IPS-18a (cell line): ENCODE results near the gene ANKS1B.

Experiments used
- H3K27ac ChIP-seq: one replicate; pipeline ENCODE4 v1.5.1; 2013; ENCODE audit warnings: low read length
- H3K27me3 ChIP-seq: one replicate; pipeline ENCODE4 v1.6.1; 2013; ENCODE audit warnings: mild to moderate bottlenecking, low read length; ENCODE audit not compliant: control insufficient read depth, insufficient read depth
- H3K36me3 ChIP-seq: one replicate; pipeline ENCODE4 v1.6.1; 2013; ENCODE audit warnings: low read depth, low read length; ENCODE audit not compliant: control insufficient read depth
- H3K4me1 ChIP-seq: one replicate; pipeline ENCODE4 v1.6.1; 2013; ENCODE audit warnings: low read depth, low read length; ENCODE audit not compliant: control insufficient read depth
- H3K4me3 ChIP-seq: one replicate; pipeline ENCODE4 v1.5.1; 2013; ENCODE audit warnings: low read length
- H3K9ac ChIP-seq: one replicate; pipeline ENCODE4 v1.6.1; 2013; ENCODE audit warnings: mild to moderate bottlenecking, low read length, moderate library complexity
- H3K9me3 ChIP-seq: one replicate; pipeline ENCODE4 v1.6.1; 2013; ENCODE audit warnings: low read depth, low read length; ENCODE audit not compliant: control insufficient read depth

ANKS1B gene

GRCh38 chr12:98738002-98738401 is 1246.7 kb downstream of the ANKS1B start:
- no peak overlapping the region for H3K9ac ChIP-seq

GRCh38 chr12:98737322-98737712 is 1247.4 kb downstream of the ANKS1B start:
- Histone ChIP-seq H3K36me3 (no peaks in the 10 kb centered on the region), H3K27me3 (no peaks in the 10 kb centered on the region), H3K9ac (no peak overlapping the region), H3K9me3 (no peaks in the 10 kb centered on the region), H3K4me3 (no peak overlapping the region), H3K4me1 (peaks cover 12% of the 10 kb centered on the region), H3K27ac (no peak overlapping the region)

More at GRCh38 chr12:98738002-98738401, 1246.7 kb downstream of the ANKS1B start:
- Histone ChIP-seq H3K9me3 (no peaks in the 10 kb centered on the region), H3K27ac (no peak overlapping the region), H3K36me3 (no peaks in the 10 kb centered on the region), H3K4me1 (peaks cover 15% of the 10 kb centered on the region), H3K4me3 (no peak overlapping the region), H3K27me3 (no peaks in the 10 kb centered on the region)

- H3K4me1 ChIP-seq: peaks cover 5% of the 10 kb centered on the region
- H3K4me3 ChIP-seq: no peak overlapping the region
- no peaks in the 10 kb centered on the region for H3K9me3 ChIP-seq
- H3K9ac ChIP-seq: no peak overlapping the region
- no peaks in the 10 kb centered on the region for H3K36me3 ChIP-seq
- H3K27me3 ChIP-seq: no peaks in the 10 kb centered on the region
- no peak overlapping the region for H3K27ac ChIP-seq
Measured at GRCh38 chr12:98736352-98737321, 1248.1 kb downstream of the ANKS1B start.

GRCh38 chr12:98735821-98736220 is 1248.9 kb downstream of the ANKS1B start:
- Histone ChIP-seq H3K36me3 (no peaks in the 10 kb centered on the region), H3K27me3 (no peaks in the 10 kb centered on the region), H3K4me3 (no peak overlapping the region), H3K27ac (no peak overlapping the region), H3K4me1 (no peaks in the 10 kb centered on the region), H3K9ac (no peak overlapping the region), H3K9me3 (no peaks in the 10 kb centered on the region)

- Histone ChIP-seq H3K4me1 (no peaks in the 10 kb centered on the region), H3K9me3 (no peaks in the 10 kb centered on the region)
Measured at GRCh38 chr12:98733667-98734350, 1250.9 kb downstream of the ANKS1B start.

GRCh38 chr12:98730412-98730811 is 1254.3 kb downstream of the ANKS1B start:
- peaks cover 8% of the 10 kb centered on the region for H3K36me3 ChIP-seq
- no peaks in the 10 kb centered on the region for H3K9me3 ChIP-seq
- H3K4me3 ChIP-seq: no peak overlapping the region
- no peak overlapping the region for H3K27ac ChIP-seq
- no peaks in the 10 kb centered on the region for H3K4me1 ChIP-seq
- no peak overlapping the region for H3K9ac ChIP-seq
- no peaks in the 10 kb centered on the region for H3K27me3 ChIP-seq

More at GRCh38 chr12:98733667-98734350, 1250.9 kb downstream of the ANKS1B start:
- H3K9ac ChIP-seq: no peak overlapping the region
- H3K36me3 ChIP-seq: peaks cover 5% of the 10 kb centered on the region
- no peak overlapping the region for H3K4me3 ChIP-seq
- H3K27me3 ChIP-seq: no peaks in the 10 kb centered on the region
- H3K27ac ChIP-seq: no peak overlapping the region

- Histone ChIP-seq H3K27me3 (no peaks in the 10 kb centered on the region), H3K4me3 (no peak overlapping the region), H3K36me3 (peaks cover 11% of the 10 kb centered on the region), H3K27ac (no peak overlapping the region), H3K9ac (no peak overlapping the region), H3K4me1 (no peaks in the 10 kb centered on the region), H3K9me3 (no peaks in the 10 kb centered on the region)
Measured at GRCh38 chr12:98727196-98727595, 1257.5 kb downstream of the ANKS1B start.

GRCh38 chr12:98725476-98726247 is 1259.1 kb downstream of the ANKS1B start:
- Histone ChIP-seq H3K9me3 (no peaks in the 10 kb centered on the region), H3K27ac (no peak overlapping the region), H3K27me3 (no peaks in the 10 kb centered on the region), H3K4me1 (no peaks in the 10 kb centered on the region), H3K9ac (no peak overlapping the region), H3K4me3 (no peak overlapping the region), H3K36me3 (peaks cover 11% of the 10 kb centered on the region)

GRCh38 chr12:98724384-98725155 is 1260.2 kb downstream of the ANKS1B start:
- peaks cover 6% of the 10 kb centered on the region for H3K36me3 ChIP-seq
- no peak overlapping the region for H3K27ac ChIP-seq

GRCh38 chr12:98721204-98721702 is 1263.5 kb downstream of the ANKS1B start:
- Histone ChIP-seq H3K4me3 (no peak overlapping the region), H3K27me3 (no peaks in the 10 kb centered on the region), H3K27ac (no peak overlapping the region), H3K9ac (no peak overlapping the region), H3K36me3 (peaks cover 3% of the 10 kb centered on the region), H3K4me1 (no peaks in the 10 kb centered on the region), H3K9me3 (no peaks in the 10 kb centered on the region)

More at GRCh38 chr12:98724384-98725155, 1260.2 kb downstream of the ANKS1B start:
- H3K4me1 ChIP-seq: no peaks in the 10 kb centered on the region
- H3K4me3 ChIP-seq: no peak overlapping the region
- no peaks in the 10 kb centered on the region for H3K27me3 ChIP-seq
- H3K9ac ChIP-seq: no peak overlapping the region
- H3K9me3 ChIP-seq: no peaks in the 10 kb centered on the region
